WTC11 (cell line): ENCODE results near the gene HIC1. TPM values are rescaled to one million over a fixed set of nuclear protein-coding genes. Genes with fewer than 3 reads are reported as not detected.
A peak's percentile ranks its signal among the peaks of the same experiment; 100 is the strongest.

ENCODE experiments used
- ATAC-seq: fragments of 200-7000 bp; cut with Tn5 transposase; 2 replicates; pipeline ENCODE4 v1.10.0; 2021; ENCODE audit warnings: mild to moderate bottlenecking, moderate library complexity
- CTCF ChIA-PET: fragments of 300-600 bp; sonication (Branson Sonifier 250); formaldehyde crosslinking; loops from one replicate; lab custom pipeline; 2021; ENCODE audit warnings: antibody characterized with exemption; lab: Charles Lee
- POLR2A ChIA-PET: fragments of 350-600 bp; sonication (Branson Sonifier 250); formaldehyde crosslinking; loops from one replicate; lab custom pipeline; 2021; ENCODE audit warnings: antibody characterized with exemption; lab: Charles Lee
- DNase-seq: peaks from one replicate; pipeline ENCODE4 v3.0.0; 2021; ENCODE audit warnings: low spot score
- H3K27ac Mint-ChIP-seq: 2 replicates; pipeline ENCODE4 v1.8.0; 2021; ENCODE audit warnings: mixed read lengths
- H3K27me3 Mint-ChIP-seq: 2 replicates; pipeline ENCODE4 v1.8.0; 2021; ENCODE audit warnings: low read depth, mild to moderate bottlenecking, moderate library complexity, mixed read lengths
- H3K36me3 Mint-ChIP-seq: 2 replicates; pipeline ENCODE4 v1.8.0; 2021; ENCODE audit warnings: mixed read lengths
- H3K4me1 Mint-ChIP-seq: 2 replicates; pipeline ENCODE4 v1.8.0; 2022; ENCODE audit warnings: mixed read lengths
- H3K4me3 Mint-ChIP-seq: 2 replicates; pipeline ENCODE4 v1.8.0; 2021; ENCODE audit warnings: mild to moderate bottlenecking, moderate library complexity, mixed read lengths
- H3K9me3 Mint-ChIP-seq: 2 replicates; pipeline ENCODE4 v1.8.0; 2021; ENCODE audit warnings: mixed read lengths
- FOXK1 ChIP-seq: sonication (generic); formaldehyde crosslinking; IDR thresholded peaks from 2 replicates; pipeline ENCODE4 v1.8.0; 2022; ENCODE audit warnings: mild to moderate bottlenecking, moderate library complexity, missing genetic modification reagents
- FOXP1 ChIP-seq: sonication (generic); formaldehyde crosslinking; IDR thresholded peaks from 2 replicates; pipeline ENCODE4 v1.8.0; 2022; ENCODE audit warnings: missing genetic modification reagents, mild to moderate bottlenecking, moderate library complexity, borderline replicate concordance
- FOXP4 ChIP-seq: sonication (generic); formaldehyde crosslinking; IDR thresholded peaks from 2 replicates; pipeline ENCODE4 v1.8.0; 2022; ENCODE audit warnings: mild to moderate bottlenecking, missing genetic modification reagents
- JAZF1 ChIP-seq: fragments of 250-450 bp; sonication (Bioruptor Pico); IDR thresholded peaks from 2 replicates; pipeline ENCODE4 v1.9.0; 2021; ENCODE audit warnings: moderate library complexity, mild to moderate bottlenecking, inconsistent platforms
- KAT7 ChIP-seq: sonication (generic); formaldehyde crosslinking; IDR thresholded peaks from 2 replicates; pipeline ENCODE4 v1.8.1; 2023; ENCODE audit warnings: missing genetic modification reagents, mild to moderate bottlenecking, borderline replicate concordance
- SOX15 ChIP-seq: fragments of 250-450 bp; sonication (Bioruptor Pico); IDR thresholded peaks from 2 replicates; pipeline ENCODE4 v1.9.0; 2021; ENCODE audit warnings: mild to moderate bottlenecking
- ZBTB21 ChIP-seq: sonication (generic); formaldehyde crosslinking; IDR thresholded peaks from 2 replicates; pipeline ENCODE4 v1.8.1; 2023; ENCODE audit warnings: mild to moderate bottlenecking, missing genetic modification reagents, borderline replicate concordance
- ZNF423 ChIP-seq: fragments of 250-450 bp; sonication (Bioruptor Pico); IDR thresholded peaks from 2 replicates; pipeline ENCODE4 v2.1.2; 2022; ENCODE audit warnings: mild to moderate bottlenecking, moderate library complexity
- ZNF512 ChIP-seq: sonication (generic); formaldehyde crosslinking; IDR thresholded peaks from 2 replicates; pipeline ENCODE4 v1.8.1; 2022; ENCODE audit warnings: missing genetic modification reagents, borderline replicate concordance
- ZNF532 ChIP-seq: fragments of 250-450 bp; sonication (Bioruptor Pico); IDR thresholded peaks from 2 replicates; pipeline ENCODE4 v1.9.0; 2021; ENCODE audit warnings: mild to moderate bottlenecking, borderline replicate concordance
- total RNA-seq: library from RNA; stranded (reverse); gene quantifications from 3 replicates; pipeline ENCODE4 v1.2.3, GENCODE V29; 2021
- TF ChIP-seq, protein P1 (sequence below): fragments of 250-450 bp; sonication (Bioruptor Pico); IDR thresholded peaks from 2 replicates; pipeline ENCODE4 v1.9.0; 2021; ENCODE audit warnings: moderate library complexity, mild to moderate bottlenecking, inconsistent platforms, borderline replicate concordance
- TF ChIP-seq, protein P2 (sequence below): sonication (generic); formaldehyde crosslinking; IDR thresholded peaks from 2 replicates; pipeline ENCODE4 v1.8.0; 2022; ENCODE audit warnings: mild to moderate bottlenecking, missing genetic modification reagents
- TF ChIP-seq, protein P3 (sequence below): sonication (generic); formaldehyde crosslinking; IDR thresholded peaks from 2 replicates; pipeline ENCODE4 v1.8.1; 2023; ENCODE audit warnings: mild to moderate bottlenecking, missing genetic modification reagents, moderate library complexity
- TF ChIP-seq, protein P4 (sequence below): sonication (generic); formaldehyde crosslinking; IDR thresholded peaks from 2 replicates; pipeline ENCODE4 v1.8.0; 2022; ENCODE audit warnings: mild to moderate bottlenecking, missing genetic modification reagents

The HIC1 gene
- total RNA-seq, 1 experiment from 2014 or later, result 0.37 TPM

- no peaks in the 10 kb centered on the region for H3K36me3 Mint-ChIP-seq
- no peak for TF ChIP-seq FOXK1 (CRISPR knock-in tag)
- TF ChIP-seq FOXP1 (CRISPR knock-in tag), result no peak
- TF ChIP-seq FOXP4 (CRISPR knock-in tag), result no peak
- TF ChIP-seq ZNF532 (CRISPR knock-in tag), result no peak
- TF ChIP-seq ZNF423 (CRISPR knock-in tag), result peak; percentile 23; the same call in 1 of the 2 replicates
- TF ChIP-seq, protein P1, sequence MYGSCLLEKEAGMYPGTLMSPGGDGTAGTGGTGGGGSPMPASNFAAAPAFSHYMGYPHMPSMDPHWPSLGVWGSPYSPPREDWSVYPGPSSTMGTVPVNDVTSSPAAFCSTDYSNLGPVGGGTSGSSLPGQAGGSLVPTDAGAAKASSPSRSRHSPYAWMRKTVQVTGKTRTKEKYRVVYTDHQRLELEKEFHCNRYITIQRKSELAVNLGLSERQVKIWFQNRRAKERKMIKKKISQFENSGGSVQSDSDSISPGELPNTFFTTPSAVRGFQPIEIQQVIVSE (CRISPR knock-in tag), result no peak
- TF ChIP-seq, protein P2, sequence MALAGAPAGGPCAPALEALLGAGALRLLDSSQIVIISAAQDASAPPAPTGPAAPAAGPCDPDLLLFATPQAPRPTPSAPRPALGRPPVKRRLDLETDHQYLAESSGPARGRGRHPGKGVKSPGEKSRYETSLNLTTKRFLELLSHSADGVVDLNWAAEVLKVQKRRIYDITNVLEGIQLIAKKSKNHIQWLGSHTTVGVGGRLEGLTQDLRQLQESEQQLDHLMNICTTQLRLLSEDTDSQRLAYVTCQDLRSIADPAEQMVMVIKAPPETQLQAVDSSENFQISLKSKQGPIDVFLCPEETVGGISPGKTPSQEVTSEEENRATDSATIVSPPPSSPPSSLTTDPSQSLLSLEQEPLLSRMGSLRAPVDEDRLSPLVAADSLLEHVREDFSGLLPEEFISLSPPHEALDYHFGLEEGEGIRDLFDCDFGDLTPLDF (CRISPR knock-in tag), result no peak
- no peak for TF ChIP-seq KAT7 (CRISPR knock-in tag)
- no peak for TF ChIP-seq JAZF1 (CRISPR knock-in tag)
- TF ChIP-seq, protein P3, sequence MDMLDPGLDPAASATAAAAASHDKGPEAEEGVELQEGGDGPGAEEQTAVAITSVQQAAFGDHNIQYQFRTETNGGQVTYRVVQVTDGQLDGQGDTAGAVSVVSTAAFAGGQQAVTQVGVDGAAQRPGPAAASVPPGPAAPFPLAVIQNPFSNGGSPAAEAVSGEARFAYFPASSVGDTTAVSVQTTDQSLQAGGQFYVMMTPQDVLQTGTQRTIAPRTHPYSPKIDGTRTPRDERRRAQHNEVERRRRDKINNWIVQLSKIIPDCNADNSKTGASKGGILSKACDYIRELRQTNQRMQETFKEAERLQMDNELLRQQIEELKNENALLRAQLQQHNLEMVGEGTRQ, result peak; percentile 20; the same call in 1 of the 2 replicates
- no peak for TF ChIP-seq SOX15 (CRISPR knock-in tag)
- no peak for TF ChIP-seq ZNF512 (CRISPR knock-in tag)
- TF ChIP-seq, protein P4, sequence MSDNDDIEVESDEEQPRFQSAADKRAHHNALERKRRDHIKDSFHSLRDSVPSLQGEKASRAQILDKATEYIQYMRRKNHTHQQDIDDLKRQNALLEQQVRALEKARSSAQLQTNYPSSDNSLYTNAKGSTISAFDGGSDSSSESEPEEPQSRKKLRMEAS (CRISPR knock-in tag), result no peak
- TF ChIP-seq ZBTB21 (CRISPR knock-in tag), result no peak
- TF ChIP-seq, all 79 proteins: peak for 2
- no peak overlapping the region for H3K27ac Mint-ChIP-seq
- peak overlapping the region; percentile 33; the same call in 1 of the 2 replicates for H3K4me3 Mint-ChIP-seq
- H3K9me3 Mint-ChIP-seq, result no peaks in the 10 kb centered on the region
- ATAC-seq, result peak; percentile 79
- CTCF ChIA-PET, result interaction anchor here (0.9 to 2.2 kb wide), 5 partner anchors 12 to 371 kb away, joined by 3 to 10 read pairs (median 3); partner anchors contain the start of gene RTN4RL1
- H3K27me3 Mint-ChIP-seq, result peaks cover 32% of the 10 kb centered on the region
- POLR2A ChIA-PET, result interaction anchor here (0.8 kb wide), 1 partner anchor 13 kb away, joined by 3 read pairs; no protein-coding TSS in a partner anchor
- H3K4me1 Mint-ChIP-seq, result peaks cover 20% of the 10 kb centered on the region
- DNase-seq, result no peak
Observed at GRCh38 chr17:2011411-2012371, 43.2 kb upstream of the HIC1 start.
